IMR-90 (cell line): ENCODE measurements around the gene FBXO22.
"Not testable (repeated sequence)": the region's sequence is repeated elsewhere in the genome, so short reads cannot be mapped to it uniquely, and the experiment has no call there.

Experiments
- CEBPB ChIP-seq: IDR thresholded peaks from 2 replicates; pipeline ENCODE4 v1.6.1; 2012; ENCODE audit warnings: low read depth, low read length, improper control_type of control experiment
- CTCF ChIP-seq: conservative IDR thresholded peaks from 2 replicates; pipeline ENCODE4 v1.5.1; 2012; ENCODE audit warnings: mild to moderate bottlenecking, low read depth, low read length, improper control_type of control experiment
- MXI1 ChIP-seq: IDR thresholded peaks from 2 replicates; pipeline ENCODE4 v1.6.1; 2012; ENCODE audit warnings: low read depth, mild to moderate bottlenecking, low read length, moderate library complexity, borderline replicate concordance
- POLR2A ChIP-seq: IDR thresholded peaks from 2 replicates; pipeline ENCODE4 v1.6.1; 2012; ENCODE audit warnings: mild to moderate bottlenecking, low read depth, low read length
- RFX5 ChIP-seq: IDR thresholded peaks from 2 replicates; pipeline ENCODE4 v1.8.0; 2012; ENCODE audit warnings: low read depth, mild to moderate bottlenecking, low read length, moderate library complexity

- TF ChIP-seq CTCF, POLR2A, MXI1, RFX5, CEBPB: not testable (repeated sequence)
Measured at GRCh38 chr15:75866045-75866444, 37.6 kb upstream of the FBXO22 start.
